GM19239 (cell line): Measurements from ENCODE around the gene NAGK.
"Not testable (repeated sequence)": the region's sequence is repeated elsewhere in the genome, so short reads cannot be mapped to it uniquely, and the experiment has no call there.

Source experiments
- DNase-seq: peaks from one replicate; pipeline ENCODE4 v3.0.0; 2011; ENCODE audit warnings: low spot score; ENCODE audit not compliant: insufficient read length
- FAIRE-seq: peaks from 2 replicates; lab custom pipeline; 2011; peaks lifted over from hg19 to GRCh38; lab: Jason Lieb, UNC

The NAGK gene

DNA sequence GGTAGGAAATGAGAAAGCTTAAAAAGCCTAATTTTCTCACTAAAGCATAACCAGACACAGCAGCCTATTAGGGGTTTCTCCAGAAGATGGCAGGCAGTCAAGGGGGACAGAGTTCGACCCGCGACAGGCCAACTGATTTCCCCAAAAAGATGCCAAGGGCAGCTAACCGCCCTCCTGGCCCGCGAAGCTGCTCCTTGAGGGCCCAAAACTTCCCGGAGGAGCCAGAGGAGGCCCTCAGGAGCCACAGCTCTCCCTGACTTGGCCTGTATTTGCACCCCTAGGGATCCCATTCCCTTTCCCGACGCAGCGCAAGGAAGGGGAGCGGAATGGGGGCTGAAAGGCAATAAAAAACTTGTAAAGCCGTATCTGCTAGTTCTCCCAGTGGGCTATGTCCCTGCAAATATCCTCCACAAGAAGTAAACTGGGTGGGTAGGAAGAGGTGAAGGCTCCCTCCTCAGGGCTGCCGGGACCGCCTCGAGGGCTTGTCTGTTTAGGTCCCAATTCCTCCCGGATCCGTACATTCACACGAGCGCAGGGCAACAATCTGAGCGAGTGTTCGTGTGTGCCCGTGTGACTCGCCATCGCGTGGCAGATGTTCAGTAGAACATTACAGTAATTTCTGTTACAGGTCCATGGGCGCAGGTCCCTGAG lies 756 bp upstream of the NAGK start:
- FAIRE-seq (no peak), DNase-seq (no peak)

DNA sequence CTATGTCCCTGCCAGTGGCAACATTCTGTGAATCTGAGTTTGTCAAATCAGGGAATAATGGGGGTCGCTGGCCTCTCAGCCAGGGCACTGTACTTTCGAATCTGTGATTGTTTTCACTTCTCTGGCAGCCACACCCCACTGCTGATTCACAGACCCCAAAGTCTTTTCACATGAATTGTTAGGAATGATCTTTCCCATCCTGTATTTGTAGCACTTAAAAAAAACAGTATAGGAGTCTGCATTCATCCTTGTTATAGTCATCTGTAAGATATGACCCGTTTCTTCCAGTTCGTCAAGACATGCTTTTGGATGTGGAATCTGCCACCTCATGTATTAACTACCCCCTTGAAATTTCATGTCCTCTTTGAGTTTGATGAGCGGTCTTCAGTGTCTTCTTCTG lies 928 bp downstream of the NAGK start:
- FAIRE-seq = no peak
- no peak for DNase-seq

DNA sequence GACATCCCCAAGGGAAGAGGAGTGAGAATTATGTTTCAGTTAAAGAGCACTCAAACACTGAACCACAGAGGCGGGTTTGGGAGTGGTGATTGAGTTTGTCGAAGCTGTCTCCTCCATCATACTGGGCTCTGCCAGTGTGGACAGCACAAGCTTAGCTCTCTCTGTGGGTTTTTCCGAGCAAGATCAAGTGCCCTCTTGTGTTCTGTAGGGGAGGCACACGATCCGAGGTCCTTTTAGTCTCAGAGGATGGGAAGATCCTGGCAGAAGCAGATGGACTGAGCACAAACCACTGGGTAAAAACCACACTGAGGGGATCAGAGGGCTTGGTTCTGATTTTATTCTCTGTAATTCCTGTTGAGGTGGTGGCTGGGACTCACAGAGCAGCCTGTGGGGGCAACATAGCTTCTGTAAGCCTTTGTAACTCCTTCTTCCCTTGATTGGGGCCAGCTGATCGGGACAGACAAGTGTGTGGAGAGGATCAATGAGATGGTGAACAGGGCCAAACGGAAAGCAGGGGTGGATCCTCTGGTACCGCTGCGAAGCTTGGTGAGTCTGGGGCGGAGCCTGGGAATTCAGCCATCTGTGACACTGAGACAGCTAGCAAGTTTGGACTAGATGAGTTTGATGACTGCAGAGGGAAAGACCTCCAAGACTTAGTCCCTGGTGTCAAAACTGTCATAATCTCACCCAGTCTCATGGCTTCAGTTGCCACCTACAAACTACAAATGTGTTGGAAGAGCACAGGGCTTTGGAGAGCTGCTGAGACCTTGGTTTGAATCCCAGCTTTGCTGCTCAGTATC lies 2.0 kb downstream of the NAGK start:
- DNase-seq = no peak
- peak; percentile 55 for FAIRE-seq

GRCh38 chr2:71071681-71072398 lies 3.4 kb downstream of the NAGK start:
- no peak for DNase-seq

DNA sequence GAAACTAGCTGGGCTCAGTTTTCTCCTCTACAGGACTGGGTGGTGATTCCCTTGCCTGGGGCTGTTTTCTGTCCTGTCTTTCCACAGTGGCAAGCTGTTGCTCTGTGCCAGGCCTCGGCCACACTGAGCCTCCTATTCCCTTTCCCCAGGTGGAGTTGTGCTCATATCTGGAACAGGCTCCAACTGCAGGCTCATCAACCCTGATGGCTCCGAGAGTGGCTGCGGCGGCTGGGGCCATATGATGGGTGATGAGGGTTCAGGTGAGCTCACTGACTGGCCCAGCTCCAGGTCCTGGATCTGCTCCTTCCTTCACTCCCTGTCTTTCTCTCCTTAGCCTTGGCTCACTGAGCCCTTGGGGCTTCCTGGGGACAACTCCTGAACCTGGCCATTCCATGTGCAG lies 4.0 kb downstream of the NAGK start:
- no peak for DNase-seq
- no peak for FAIRE-seq

More at GRCh38 chr2:71071681-71072398, 3.4 kb downstream of the NAGK start:
- FAIRE-seq = peak; percentile 91

GRCh38 chr2:71073475-71073874 lies 5.0 kb downstream of the NAGK start:
- FAIRE-seq = no peak
- no peak for DNase-seq

- DNase-seq = no peak
- FAIRE-seq = no peak
These were observed 6.5 kb downstream of the NAGK start for GRCh38 chr2:71074893-71075395.

GRCh38 chr2:71078624-71079023 lies 10.2 kb downstream of the NAGK start:
- FAIRE-seq (no peak), DNase-seq (no peak)

GRCh38 chr2:71082402-71083252 lies 14.2 kb downstream of the NAGK start:
- FAIRE-seq = no peak

GRCh38 chr2:71083297-71083696 lies 14.8 kb downstream of the NAGK start:
- FAIRE-seq = peak; percentile 51
- DNase-seq = not testable (repeated sequence)

More at GRCh38 chr2:71082402-71083252, 14.2 kb downstream of the NAGK start:
- no peak for DNase-seq

GRCh38 chr2:71083752-71084312 lies 15.4 kb downstream of the NAGK start:
- not testable (repeated sequence) for DNase-seq, FAIRE-seq

- not testable (repeated sequence) for FAIRE-seq, DNase-seq
These were observed 17.0 kb downstream of the NAGK start for GRCh38 chr2:71085325-71086003.

- FAIRE-seq, DNase-seq: not testable (repeated sequence)
These were observed 21.0 kb downstream of the NAGK start for GRCh38 chr2:71089475-71089874.

GRCh38 chr2:71091808-71092207 lies 23.4 kb downstream of the NAGK start:
- not testable (repeated sequence) for FAIRE-seq, DNase-seq

GRCh38 chr2:71092491-71093260 lies 24.2 kb downstream of the NAGK start:
- not testable (repeated sequence) for DNase-seq, FAIRE-seq

GRCh38 chr2:71100195-71100964 lies 31.9 kb downstream of the NAGK start:
- peak; percentile 50 for DNase-seq
- FAIRE-seq = peak; percentile 64

DNA sequence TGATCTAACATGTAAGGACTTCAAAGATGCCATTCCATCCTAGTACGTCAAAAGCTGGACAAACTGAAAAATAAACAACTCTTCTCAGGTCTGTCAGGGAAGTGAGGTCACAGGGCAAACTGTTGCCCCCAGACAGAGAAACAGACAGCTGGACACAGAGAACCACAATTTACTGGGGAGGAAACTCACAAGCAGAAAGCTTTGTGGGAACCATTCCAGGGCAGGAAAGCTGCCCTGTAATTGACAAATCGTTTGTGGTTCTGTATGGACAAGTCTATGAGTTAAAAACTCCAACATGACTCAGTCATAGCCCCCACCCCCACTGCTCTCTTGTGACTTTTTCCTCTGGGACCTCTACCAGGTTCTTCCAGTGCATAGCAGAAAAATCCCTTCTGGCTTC lies 33.2 kb downstream of the NAGK start:
- DNase-seq = no peak

More for the DNA sequence above, 33.2 kb downstream of the NAGK start:
- no peak for FAIRE-seq
